Inflammatory macrophage (primary cell): ENCODE results near the gene KRTAP5-1.

Experiments
- DNase-seq, 2 donors: peaks; one replicate each; pipeline ENCODE4 v3.0.0-alpha.2; 2020 to 2022

KRTAP5-1 gene

DNA sequence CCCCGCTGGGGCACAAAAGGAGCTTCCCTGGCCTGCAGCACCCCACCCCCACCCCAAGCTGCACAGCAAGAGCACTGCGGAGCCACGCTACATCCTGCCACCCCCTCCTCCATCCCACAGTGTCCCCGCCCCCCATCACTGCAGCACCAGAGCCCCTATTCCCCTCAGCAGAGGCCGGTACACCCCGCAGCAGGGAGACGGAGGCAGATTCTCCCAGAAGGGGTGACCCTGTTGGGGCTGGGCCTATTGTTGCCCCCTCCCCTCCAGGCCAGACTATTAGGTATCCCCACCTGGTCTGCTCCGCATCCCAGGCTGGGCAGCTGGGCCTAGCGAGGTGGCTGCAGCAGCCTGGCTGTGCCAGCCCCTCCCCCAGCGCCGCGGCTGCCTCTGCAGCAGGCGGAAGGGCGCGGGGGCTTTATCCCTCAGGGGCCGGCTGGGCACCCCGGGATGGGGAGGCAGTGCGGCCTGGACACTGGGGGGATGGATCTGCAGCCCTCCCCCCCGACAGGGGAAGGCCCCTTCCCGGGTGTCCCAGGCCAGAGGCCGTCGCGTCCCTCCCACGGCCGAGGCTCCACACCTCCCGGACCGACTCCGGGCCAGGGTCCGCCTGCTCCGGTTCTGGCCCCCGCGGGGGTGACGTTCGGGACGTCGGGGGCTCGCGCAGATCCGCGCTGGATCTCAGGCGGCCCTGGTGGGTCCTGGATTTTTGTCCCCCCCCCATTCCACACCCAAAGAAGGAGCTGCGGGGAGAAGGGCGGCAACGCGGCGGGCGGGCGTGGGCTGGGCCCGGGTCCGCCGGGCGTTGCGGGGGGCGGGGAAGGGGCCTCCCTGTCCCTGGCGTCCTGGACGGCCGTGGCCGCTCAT, 14.0 kb downstream of the KRTAP5-1 start:
- DNase-seq: no peak

DNA sequence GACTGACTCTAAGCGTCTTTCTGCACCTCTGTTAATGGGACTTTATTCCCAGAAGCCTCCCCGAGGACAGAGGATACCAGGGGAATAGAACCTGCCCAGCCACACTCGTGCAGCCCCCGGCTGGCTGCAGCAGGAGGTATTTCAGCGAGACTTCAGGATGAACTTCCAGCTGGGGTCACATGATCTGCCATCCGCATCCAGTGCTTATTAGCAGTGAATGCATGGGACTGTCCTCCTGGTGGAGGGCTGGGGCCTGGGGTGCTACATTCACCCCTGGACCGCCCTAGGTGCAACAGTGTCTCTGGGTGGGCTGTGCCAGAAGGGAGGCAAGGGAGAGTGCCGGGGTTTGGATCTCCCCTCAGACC, 14.6 kb downstream of the KRTAP5-1 start:
- DNase-seq: no peak

DNA sequence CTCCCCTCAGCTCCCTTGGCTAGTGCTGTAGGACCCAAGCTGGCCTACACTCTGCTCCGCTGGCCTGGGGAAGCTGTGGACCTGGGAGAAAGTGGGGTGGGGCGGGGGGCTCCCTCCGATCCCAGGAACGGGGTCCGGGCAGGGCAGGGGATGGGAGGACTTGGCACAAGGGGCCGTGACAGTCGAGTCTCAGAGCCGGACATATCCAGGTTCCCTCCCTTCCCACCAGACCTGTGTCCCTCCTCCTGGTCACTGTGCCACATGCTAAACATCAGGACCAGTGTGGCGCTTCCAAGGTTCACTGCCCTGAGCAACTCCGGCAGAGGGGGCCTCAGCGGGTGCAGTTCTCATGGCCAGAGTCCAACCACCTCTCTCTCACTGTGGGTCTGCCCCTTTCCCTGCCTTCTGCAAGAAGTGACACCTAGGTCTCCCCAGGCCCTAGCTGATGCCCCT, 15.1 kb downstream of the KRTAP5-1 start:
- no peak for DNase-seq

DNA sequence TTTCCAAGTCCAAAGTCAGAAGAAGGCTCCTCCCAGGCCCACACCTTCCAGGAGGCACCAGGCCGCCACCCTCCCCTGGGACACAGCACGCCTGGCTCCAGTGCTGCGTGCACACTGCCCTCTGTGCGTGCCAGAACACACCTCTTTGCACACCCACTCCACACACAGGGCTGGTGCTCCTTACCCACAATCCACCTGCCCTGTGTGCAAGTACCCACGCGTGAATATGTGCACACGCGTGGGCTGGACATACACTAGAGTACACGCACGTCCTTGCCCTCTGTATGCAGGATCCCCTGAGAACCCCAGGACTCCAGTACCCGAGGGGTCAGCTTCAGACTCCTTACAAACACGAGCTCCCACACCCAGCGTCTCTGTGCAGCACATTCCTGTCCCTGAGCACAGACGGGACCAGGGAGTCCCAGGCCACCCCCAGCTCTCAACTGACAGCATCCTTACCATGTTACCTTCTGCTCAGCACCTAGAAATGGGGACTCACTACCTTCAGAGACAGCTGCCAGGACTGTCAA, 15.8 kb downstream of the KRTAP5-1 start:
- DNase-seq: no peak

DNA sequence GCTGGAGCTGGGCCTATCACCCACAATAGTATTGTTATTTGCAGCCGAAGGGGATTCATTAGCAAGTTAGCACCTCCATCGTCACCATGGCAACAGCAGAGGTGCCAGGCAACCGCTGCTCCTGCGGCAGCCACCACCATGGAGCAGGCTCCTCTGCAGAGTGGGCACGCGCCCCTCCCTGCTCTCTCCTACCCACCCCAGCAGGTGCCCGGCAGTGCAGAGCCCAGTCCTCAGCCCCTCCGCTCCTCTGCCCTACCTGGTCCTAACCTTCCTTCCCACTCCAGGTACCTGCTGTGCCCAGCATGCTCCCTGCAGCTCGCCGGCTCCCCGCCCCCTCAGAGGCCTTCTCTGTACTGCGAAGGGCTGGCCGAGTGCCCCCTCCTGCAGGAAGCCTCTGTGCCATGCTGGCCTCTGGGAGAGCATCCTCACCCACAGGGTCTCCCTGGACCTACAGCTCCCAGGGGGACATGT, 16.6 kb downstream of the KRTAP5-1 start:
- DNase-seq: no peak

DNA sequence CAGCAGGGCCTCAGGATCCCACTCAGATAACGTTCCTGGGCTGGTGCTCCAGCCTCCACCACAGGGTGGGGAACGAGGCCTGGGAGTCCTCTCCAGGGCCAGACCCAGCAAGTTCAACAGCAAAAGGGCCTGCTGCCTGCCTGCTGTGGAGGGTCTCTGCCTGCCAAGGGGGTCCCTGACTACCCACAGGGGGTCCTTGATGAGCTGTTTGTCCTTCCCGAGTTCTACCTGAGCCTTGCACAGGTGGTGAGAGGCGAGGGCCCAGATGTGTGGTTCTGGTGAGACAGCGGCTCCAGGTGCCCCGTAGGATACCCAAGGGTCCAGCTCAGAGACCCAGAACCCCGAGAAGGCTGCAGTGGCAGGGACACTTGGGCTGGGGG, 17.4 kb downstream of the KRTAP5-1 start:
- no peak for DNase-seq

DNA sequence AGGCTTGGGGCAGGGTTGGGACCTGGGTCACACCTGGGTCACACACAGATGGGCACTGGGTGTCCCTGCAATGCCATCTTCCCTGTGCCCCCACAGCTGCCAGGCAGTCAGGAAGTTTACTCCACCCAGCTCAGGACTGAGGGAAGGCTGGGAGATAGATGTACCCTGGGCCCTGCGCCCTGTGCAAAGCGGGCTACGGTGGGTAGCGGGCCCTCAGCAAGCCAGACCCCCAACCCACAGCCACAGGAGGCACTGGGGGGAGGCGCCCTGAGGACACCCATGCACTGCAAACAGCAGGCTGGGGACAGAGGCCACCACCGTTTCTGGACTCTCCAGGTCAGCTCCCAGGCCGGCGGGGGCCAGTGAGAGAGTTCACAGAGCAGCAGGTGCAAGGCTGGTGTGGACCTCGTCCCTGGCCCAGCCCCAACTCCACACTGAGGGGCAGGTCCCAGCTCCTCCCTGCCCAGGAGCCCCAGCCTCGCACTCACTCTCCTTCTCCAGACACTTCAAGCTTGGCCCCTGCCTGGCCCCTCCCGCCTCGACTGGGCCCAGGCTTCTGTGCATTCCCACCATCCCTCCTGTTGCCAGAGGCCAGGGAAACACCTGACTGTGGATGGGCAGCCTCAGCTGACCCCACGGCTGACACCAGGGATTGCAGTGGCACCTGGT, 17.9 kb downstream of the KRTAP5-1 start:
- DNase-seq: no peak

DNA sequence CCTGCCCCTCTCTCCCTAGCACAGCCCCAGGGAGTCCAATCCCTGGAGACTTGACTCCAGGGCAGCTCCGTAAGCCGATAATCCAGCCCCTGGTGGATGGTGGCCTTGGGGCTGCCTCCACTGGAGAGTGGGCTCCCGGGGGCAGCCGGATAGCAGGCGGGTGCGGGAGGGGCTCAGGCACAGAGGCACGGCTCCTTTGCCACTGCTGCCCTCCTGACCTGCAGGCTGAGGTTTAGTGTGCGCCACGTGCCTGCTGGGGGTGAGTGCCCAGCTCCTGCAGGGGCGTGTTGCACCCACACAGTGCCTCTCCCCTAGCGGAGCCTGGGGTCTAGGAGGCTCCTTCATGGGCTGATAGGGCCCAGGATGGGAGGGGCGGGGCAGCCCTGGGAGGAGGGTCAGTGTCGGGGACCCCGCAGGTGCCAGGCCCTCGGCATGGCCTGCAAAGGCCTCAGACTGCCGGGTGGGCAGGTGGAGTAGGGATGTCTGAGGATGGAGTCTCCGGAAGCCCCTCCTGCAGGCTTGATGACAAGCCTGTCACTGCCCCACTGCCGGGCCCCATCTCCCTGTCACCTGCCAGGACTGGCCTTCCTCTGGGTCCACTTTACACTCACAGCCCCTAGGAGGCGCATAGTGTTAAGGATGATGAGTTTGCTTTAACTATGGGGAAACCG, 18.6 kb downstream of the KRTAP5-1 start:
- no peak for DNase-seq

DNA sequence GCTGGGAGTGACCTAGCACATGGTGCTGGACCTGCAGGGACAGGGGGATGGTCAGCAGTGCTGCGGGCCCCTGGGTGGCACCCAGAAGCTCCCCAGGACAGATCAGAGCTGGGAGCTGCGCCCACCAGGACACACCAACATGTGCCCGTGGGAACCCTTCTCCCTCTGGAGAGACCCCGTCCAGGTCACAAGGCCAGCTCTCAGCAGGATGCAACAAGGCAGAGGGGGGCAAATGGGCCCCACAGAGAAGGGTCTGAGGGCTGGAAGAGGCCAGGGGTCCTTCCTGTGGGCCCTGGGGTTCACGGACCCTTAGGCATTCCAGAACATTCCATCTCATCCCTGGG, 19.2 kb downstream of the KRTAP5-1 start:
- DNase-seq: no peak

DNA sequence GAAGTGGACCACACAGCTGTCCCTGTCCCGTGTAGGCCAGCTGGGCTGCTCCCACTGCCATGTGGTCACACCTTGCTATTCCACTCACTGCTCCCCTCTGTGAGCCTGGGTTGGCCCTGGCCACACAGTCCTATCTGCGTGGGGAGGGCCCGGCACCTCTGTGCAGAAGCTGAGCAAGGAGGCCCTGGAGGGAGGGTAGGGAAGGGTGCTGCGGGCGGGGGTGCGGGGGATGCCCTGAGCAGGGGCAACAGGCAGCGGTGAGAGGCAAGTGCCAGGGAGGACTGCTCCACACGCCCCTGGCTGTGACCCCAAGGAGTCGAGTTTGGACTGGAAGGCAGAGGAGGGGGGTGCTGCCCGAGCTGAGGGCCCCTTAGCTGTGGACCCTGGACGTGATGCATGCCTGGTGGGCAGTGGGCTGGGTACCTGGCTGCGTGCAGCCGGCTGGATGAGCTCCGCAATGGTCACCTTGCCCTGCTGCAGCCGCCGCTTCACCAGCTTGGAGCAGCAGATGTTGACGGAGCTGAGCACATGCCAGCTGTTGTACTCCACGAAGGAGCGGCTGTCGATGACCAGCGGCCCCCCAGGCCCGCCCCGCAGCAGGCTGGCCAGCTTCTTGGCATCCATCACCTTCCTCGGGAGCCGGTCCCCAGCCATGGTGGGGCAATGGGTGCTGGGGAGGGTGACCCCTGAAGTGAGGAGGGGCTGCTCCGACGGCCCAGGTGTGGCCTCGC, 19.7 kb downstream of the KRTAP5-1 start:
- no peak for DNase-seq

DNA sequence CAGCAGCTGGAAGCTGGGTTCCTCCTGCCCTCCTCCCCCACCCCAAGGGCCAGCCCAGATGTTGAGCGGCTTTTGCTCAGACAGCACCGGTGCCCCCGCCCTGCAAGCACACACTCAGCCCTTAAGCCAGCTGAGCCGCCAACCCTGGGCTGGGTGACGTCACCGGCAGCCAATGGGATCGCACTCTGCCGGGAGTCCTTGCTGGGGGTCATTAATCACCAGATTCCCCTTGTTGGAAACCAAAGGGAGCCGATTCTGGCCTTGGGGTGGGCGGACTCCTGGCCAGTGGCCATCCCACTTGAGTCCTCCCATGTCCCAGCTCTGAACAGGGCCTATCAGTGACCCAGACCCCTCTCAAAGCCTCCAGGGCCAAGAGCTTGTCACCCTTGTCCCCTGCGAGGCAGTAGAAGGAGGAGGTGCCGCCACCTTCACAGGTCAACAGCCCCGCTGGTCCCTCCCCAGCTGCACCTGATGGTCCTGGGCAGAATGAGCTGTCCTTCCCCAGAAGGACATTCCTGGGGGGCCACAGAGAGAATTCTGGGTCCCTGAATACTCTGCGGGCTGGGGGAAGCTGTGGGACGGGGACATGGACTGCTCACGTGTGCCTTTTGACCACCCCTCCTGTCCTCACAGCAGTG, 20.4 kb downstream of the KRTAP5-1 start:
- DNase-seq: peak in 1 of 2 donors; percentile 11

DNA sequence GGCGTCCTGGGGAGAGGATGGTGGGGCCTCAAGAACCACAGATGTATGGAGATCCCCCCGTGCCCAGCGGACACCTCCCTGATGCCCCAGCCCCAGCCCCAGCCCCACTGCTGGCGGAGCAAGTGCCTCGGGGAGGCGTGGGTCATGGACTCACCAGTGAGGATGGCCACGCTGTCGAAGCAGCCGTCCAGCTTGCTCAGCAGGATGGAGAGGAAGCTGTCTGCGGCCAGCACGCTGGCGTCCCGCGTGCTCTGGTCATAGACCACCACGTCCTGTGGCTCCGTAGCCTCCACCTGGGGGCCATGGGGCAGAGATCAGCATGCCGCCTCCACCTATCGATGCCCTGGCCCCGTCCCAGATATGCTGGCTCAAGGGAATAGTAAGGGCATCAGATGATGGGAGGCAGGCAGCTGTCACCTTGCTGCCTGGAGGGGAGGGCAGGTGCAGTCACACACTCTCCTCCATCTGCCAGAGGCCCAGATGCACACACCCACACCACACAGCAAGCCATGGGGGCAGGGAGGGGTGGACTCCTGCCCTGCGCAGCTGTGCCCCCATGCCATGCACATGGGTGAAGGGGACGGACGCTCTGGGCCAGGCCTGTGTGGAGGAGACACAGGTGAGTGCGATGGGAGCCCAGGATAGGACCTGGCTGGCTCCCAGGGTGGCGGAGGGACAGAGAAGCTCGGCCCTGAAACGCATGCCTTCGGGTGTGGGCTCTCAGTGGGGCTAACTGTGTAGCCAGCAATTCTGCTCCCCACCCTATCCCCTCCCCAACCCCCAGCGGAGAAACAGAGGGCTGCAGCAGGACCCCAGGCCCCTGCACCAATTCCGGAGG, 21.2 kb downstream of the KRTAP5-1 start:
- no peak for DNase-seq

DNA sequence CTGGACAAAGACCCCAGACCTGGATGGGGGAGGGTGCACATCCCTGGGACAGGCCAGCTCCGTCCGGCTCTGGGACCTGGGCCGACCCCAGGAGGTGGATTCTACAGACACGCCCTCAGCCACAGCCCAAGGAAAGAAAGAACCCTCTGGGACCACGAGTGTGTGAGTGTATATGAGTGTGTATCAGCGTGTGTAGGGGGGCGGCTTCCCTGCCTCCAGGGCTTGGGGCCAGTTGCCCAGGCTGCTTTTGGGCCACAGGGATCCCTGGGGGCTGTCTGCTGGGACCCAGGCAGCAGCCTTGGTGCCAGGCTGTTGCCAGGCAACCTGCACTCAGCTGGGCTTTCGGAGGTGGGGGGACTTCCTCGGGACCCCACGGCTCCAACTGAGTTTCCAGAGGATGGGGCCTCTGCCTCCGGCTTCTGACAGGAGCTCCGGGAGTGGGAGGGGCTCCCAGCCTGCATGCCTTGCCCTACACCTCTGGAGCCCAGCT, 21.9 kb downstream of the KRTAP5-1 start:
- no peak for DNase-seq

DNA sequence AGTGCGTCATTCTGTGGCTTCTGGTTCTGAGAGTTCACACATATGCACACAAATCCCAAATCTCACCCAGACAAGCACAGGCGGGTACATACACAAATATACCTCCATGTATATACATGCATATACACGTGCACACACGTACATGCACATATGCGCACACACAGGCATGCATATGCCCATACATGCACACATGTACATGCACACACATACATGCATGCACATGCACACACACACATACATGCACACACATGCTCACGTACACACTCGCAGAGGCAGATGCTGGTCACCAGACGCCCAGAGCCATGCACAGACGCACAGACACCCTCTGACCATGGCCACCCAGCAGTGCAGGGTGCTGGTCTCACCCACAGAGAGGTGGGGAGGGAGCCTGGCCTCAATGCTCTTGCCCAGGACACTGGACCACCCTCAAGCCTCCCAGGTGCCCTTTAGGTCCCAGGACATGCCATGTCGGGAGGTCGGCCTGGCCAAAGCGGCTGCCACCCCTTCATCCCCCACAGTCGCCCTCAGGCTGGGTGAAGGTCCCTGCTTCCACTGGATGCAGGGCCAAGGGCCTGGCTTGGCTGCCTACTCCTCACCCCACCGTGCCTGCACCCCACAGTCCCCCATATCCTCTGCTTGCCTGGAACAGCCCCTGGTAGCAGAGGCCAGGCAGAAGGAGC, 22.5 kb downstream of the KRTAP5-1 start:
- DNase-seq: no peak

DNA sequence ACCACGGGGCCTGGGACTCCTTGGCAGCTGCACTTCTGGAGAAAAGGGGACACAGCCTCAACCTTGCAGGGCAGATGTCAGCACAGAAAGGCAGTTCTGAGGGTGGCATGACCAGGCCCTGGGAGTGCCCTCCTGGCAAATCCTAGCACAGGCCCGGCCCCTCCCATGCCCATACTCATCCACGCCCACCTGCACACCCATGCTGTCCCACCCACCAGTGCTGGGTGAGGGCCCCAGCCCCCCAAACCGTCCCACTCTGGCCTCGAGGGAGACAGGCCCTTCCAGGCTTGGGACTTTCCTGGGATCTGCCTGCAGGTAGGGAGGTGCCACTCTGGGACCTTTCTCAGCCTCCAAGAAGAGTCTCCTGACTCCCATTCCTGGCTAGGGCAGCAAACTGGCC, 23.1 kb downstream of the KRTAP5-1 start:
- no peak for DNase-seq

DNA sequence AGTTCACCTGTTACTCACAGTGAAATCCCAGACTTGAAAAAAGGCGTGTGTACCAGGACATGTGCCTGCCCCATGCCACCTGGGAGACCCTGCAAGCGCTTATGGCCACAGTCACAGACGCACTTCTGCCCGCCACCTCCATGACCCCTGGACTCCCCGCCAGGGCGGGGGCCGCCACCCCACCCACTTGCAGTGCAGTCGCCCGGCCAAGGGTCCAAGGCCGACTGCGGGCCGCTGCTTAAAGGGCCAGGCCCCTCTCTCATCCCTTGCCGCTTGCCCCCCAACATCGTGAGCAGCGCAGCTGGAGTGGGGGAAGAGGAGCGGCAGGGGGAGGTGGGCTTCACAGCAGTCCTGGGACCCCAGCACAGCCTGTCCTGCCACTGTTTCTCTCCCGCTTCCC, 23.8 kb downstream of the KRTAP5-1 start:
- DNase-seq: no peak

DNA sequence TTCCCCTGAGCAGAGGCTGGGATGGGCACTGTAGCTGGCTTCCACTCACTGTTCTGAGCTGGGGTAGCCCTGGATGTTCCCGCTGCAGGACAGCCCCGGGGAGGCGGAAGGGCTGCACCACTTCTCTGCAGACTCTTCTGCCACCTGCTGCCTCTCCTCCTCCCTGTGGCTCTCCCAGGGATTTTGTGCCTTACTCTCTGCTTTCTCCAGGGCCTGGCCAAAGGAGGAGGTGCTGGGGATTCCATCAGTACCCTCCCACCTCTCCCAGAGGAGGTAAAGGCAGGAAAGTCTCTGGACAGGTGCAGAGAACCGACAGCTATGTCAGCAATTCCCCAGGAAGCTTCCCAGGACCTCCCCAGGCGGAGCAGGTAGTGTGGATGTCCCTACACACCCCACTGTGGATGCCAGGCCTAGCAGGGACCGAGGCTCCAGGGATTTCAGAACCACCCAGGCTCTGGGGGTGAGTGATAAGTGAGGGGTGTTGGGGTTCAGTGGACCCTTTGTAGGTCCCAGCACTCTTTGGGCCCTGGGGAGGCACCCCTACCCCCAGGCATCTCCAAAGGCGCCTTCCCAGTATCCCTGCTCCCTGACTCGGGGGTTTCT, 24.3 kb downstream of the KRTAP5-1 start:
- DNase-seq: no peak

DNA sequence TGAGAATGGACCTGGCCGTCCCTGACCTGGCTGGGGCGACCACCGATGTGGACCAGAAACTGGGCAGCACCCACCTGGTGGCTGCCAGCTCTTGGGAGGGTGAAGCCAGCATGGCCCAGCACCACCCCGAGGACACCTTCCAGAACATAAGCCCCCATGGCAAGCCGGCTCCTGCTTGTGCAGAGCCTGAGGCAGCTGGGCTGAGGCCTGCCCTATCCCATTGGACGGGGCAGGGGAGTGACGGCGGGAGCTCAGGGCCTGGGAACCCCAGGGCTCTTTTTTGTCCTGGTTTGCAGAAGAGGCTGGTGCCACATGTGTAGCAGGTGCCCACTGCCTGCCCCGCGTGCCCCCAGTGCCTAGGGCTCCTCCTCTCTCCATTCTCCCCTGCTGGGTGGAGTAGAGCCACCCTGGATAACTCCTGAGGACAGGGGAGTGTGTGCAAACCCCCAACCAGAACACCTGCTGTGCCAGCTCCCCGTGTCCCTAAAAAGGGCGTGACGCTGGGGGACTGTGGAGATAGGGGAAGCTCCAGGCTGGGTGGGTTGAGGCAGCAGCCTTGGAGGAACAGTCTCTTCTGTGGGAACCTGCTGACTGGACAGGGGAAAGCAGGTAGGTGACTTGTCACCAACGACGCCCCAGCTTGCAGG, 25.0 kb downstream of the KRTAP5-1 start:
- no peak for DNase-seq
